Activated CD8-positive, alpha-beta T cell treated with anti-CD3 and anti-CD28 coated beads for 36 hours (primary cell): ENCODE measurements around the gene FMNL3. TPM values are rescaled to one million over a fixed set of nuclear protein-coding genes. Genes with fewer than 3 reads are reported as not detected.

Source experiments
- ATAC-seq: fragments of 200-7000 bp; cut with Tn5 transposase; one replicate; pipeline ENCODE4 v1.10.0; 2021; ENCODE audit warnings: mild to moderate bottlenecking, moderate library complexity
- CTCF ChIA-PET: fragments of 350-600 bp; sonication (Branson Sonifier 250); formaldehyde crosslinking; loops from one replicate; lab custom pipeline; 2021; ENCODE audit warnings: antibody characterized with exemption; lab: Charles Lee
- POLR2A ChIA-PET: fragments of 350-600 bp; sonication (Branson Sonifier 250); formaldehyde crosslinking; loops from one replicate; lab custom pipeline; 2021; ENCODE audit warnings: antibody characterized with exemption; lab: Charles Lee
- DNase-seq: peaks from one replicate; pipeline ENCODE4 v3.0.0-alpha.2; 2020
- H3K27ac Mint-ChIP-seq: one replicate; pipeline ENCODE4 v1.8.0; 2021; ENCODE audit warnings: mild to moderate bottlenecking, mixed read lengths
- H3K27me3 Mint-ChIP-seq: one replicate; pipeline ENCODE4 v1.8.0; 2021; ENCODE audit warnings: mixed read lengths
- H3K36me3 Mint-ChIP-seq: one replicate; pipeline ENCODE4 v1.8.0; 2021; ENCODE audit warnings: low read depth, mixed read lengths
- H3K4me1 Mint-ChIP-seq: one replicate; pipeline ENCODE4 v1.8.0; 2021; ENCODE audit warnings: low read depth, mixed read lengths
- H3K4me3 Mint-ChIP-seq: one replicate; pipeline ENCODE4 v1.8.0; 2021; ENCODE audit warnings: mild to moderate bottlenecking, moderate library complexity, mixed read lengths
- H3K9me3 Mint-ChIP-seq: one replicate; pipeline ENCODE4 v1.8.0; 2021; ENCODE audit warnings: mixed read lengths
- intact Hi-C: fragments of 100-400 bp; cut with micrococcal nuclease; formaldehyde crosslinking; loops from one replicate; pipeline ENCODE4 v1.10.0; 2022
- total RNA-seq, 2 experiments: library from RNA; stranded (reverse); gene quantifications; one replicate each; pipeline ENCODE4 v1.2.3, GENCODE V29; 2021
- TF ChIP-seq, protein P1 (sequence below): fragments of 200-600 bp; IDR thresholded peaks from one replicate; pipeline ENCODE4 v1.8.0; 2022; ENCODE audit warnings: antibody characterized with exemption, mild to moderate bottlenecking

FMNL3 gene
- total RNA-seq, 2 experiments from 2014 or later, result 22.8 to 23.5 TPM

- intact Hi-C loops, result no loop called here
- no peak for DNase-seq
- Mint-ChIP-seq H3K4me1 (peaks cover 45% of the 10 kb centered on the region), H3K27ac (no peak overlapping the region), H3K36me3 (no peaks in the 10 kb centered on the region), H3K9me3 (no peaks in the 10 kb centered on the region), H3K4me3 (no peak overlapping the region), H3K27me3 (no peaks in the 10 kb centered on the region)
- CTCF ChIA-PET, result interaction anchor here (0.8 to 2.8 kb wide), 8 partner anchors 10 to 58 kb away, joined by 3 to 12 read pairs (median 4); partner anchors contain the start of gene TMBIM6
- POLR2A ChIA-PET, result interaction anchor here (0.6 to 2.2 kb wide), 3 partner anchors 10 to 478 kb away, joined by 4 to 7 read pairs (median 6); no protein-coding TSS in a partner anchor
- ATAC-seq, result peak; percentile 90
- TF ChIP-seq, protein P1, sequence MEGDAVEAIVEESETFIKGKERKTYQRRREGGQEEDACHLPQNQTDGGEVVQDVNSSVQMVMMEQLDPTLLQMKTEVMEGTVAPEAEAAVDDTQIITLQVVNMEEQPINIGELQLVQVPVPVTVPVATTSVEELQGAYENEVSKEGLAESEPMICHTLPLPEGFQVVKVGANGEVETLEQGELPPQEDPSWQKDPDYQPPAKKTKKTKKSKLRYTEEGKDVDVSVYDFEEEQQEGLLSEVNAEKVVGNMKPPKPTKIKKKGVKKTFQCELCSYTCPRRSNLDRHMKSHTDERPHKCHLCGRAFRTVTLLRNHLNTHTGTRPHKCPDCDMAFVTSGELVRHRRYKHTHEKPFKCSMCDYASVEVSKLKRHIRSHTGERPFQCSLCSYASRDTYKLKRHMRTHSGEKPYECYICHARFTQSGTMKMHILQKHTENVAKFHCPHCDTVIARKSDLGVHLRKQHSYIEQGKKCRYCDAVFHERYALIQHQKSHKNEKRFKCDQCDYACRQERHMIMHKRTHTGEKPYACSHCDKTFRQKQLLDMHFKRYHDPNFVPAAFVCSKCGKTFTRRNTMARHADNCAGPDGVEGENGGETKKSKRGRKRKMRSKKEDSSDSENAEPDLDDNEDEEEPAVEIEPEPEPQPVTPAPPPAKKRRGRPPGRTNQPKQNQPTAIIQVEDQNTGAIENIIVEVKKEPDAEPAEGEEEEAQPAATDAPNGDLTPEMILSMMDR, result no peak
Observed at GRCh38 chr12:49683599-49684309, 23.5 kb downstream of the FMNL3 start.

DNA sequence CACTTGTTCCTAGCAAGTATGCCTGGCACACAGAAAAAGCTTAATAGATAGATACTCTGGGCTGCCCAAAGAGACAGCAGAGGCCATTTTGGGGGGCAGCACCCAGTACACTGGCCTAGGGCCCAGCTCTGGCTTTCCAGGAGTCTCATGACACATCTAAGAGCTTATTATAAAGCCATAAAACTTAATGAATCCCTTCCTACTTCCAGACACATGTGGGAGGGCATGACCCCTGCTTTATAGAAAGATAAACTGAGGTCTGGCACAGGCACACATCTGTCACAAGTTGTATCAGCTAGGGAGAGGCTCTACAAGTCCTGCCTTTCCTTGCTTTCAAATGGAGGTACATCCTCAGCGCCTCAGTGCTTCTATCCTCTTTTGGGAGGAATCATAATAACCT is 27.1 kb downstream of the FMNL3 start:
- no peak overlapping the region for H3K27ac Mint-ChIP-seq
- ChIA-PET POLR2A (interaction anchor here (1.0 to 1.8 kb wide), 4 partner anchors 9 to 19 kb away, joined by 3 to 7 read pairs (median 4); no protein-coding TSS in a partner anchor), CTCF (interaction anchor here (1.0 to 2.2 kb wide), 7 partner anchors 10 to 54 kb away, joined by 3 to 6 read pairs (median 5); no protein-coding TSS in a partner anchor)
- H3K27me3 Mint-ChIP-seq, result no peaks in the 10 kb centered on the region
- TF ChIP-seq, protein P1, result no peak
- no peaks in the 10 kb centered on the region for H3K36me3 Mint-ChIP-seq
- intact Hi-C loops, result no loop called here
- H3K4me1 Mint-ChIP-seq, result peaks cover 52% of the 10 kb centered on the region
- ATAC-seq (no peak), DNase-seq (no peak)
- H3K9me3 Mint-ChIP-seq, result no peaks in the 10 kb centered on the region
- H3K4me3 Mint-ChIP-seq, result no peak overlapping the region

DNA sequence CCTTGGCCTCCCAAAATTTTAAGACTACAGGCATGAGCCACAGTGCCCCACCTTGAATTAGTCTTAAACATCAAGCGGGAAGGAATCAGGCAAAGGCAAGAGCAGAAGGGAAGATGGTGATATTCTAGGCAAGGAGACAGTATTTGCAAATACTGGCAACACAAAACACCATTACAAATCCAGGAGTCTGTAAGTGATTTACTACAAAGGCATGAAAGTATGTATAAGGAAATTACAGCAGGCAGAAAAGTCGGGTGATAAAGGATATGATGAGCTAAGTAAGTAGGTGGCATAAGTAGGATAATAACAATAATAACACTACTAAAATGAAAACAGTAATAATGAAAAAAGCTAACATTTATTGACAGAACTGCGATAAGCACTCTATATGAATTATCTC is 28.5 kb downstream of the FMNL3 start:
- Mint-ChIP-seq H3K27me3 (no peaks in the 10 kb centered on the region), H3K4me1 (peaks cover 53% of the 10 kb centered on the region), H3K27ac (no peak overlapping the region), H3K9me3 (no peaks in the 10 kb centered on the region), H3K4me3 (no peak overlapping the region), H3K36me3 (no peaks in the 10 kb centered on the region)
- DNase-seq (no peak), ATAC-seq (no peak)
- intact Hi-C loops, result no loop called here
- TF ChIP-seq, protein P1, result no peak
- POLR2A ChIA-PET, result interaction anchor here (0.7 to 1.8 kb wide), 3 partner anchors 12 to 20 kb away, joined by 3 to 7 read pairs (median 5); no protein-coding TSS in a partner anchor
- CTCF ChIA-PET, result interaction anchor here (1.0 to 2.2 kb wide), 4 partner anchors 9 to 26 kb away, joined by 3 to 6 read pairs (median 4); no protein-coding TSS in a partner anchor

GRCh38 chr12:49675137-49675536 is 32.1 kb downstream of the FMNL3 start:
- H3K27me3 Mint-ChIP-seq, result no peaks in the 10 kb centered on the region
- H3K4me1 Mint-ChIP-seq, result peaks cover 71% of the 10 kb centered on the region
- no peaks in the 10 kb centered on the region for H3K9me3 Mint-ChIP-seq
- intact Hi-C loops, result no loop called here
- peak; percentile 22 for DNase-seq
- no peak for ATAC-seq
- ChIA-PET CTCF (interaction anchor here (1.2 to 7.4 kb wide), 10 partner anchors 8 to 164 kb away, joined by 3 to 80 read pairs (median 5); partner anchors contain the start of gene FMNL3), POLR2A (interaction anchor here (1.1 to 2.1 kb wide), 4 partner anchors 18 to 31 kb away, joined by 3 to 7 read pairs (median 5); no protein-coding TSS in a partner anchor)
- H3K4me3 Mint-ChIP-seq, result no peak overlapping the region
- H3K36me3 Mint-ChIP-seq, result no peaks in the 10 kb centered on the region
- H3K27ac Mint-ChIP-seq, result peak overlapping the region; percentile 97
- TF ChIP-seq, protein P1, result no peak
